OCI-LY1 (cell line): ENCODE results near the gene RELB.

Experiments
- H2AFZ ChIP-seq: fragments of 200-600 bp; sonication (generic), shearing (Covaris generic); 2 replicates; pipeline ENCODE4 v1.6.0; 2014; ENCODE audit warnings: antibody characterized with exemption, mild to moderate bottlenecking, low read length
- H3F3A ChIP-seq: fragments of 200-600 bp; sonication (generic), shearing (Covaris generic); 2 replicates; pipeline ENCODE4 v1.6.0; 2014; ENCODE audit warnings: mild to moderate bottlenecking, antibody characterized with exemption, low read length, moderate library complexity; ENCODE audit not compliant: insufficient read depth
- H3K27ac ChIP-seq: fragments of 200-600 bp; sonication (generic); 2 replicates; pipeline ENCODE4 v1.5.1; 2014; ENCODE audit warnings: low read length, mixed run types, mild to moderate bottlenecking, low read depth; ENCODE audit not compliant: poor library complexity, severe bottlenecking
- H3K27me3 ChIP-seq: fragments of 200-600 bp; sonication (generic); 2 replicates; pipeline ENCODE4 v1.6.0; 2014; ENCODE audit warnings: antibody characterized with exemption, mild to moderate bottlenecking, low read length, moderate library complexity; ENCODE audit not compliant: insufficient read depth
- H3K36me3 ChIP-seq: fragments of 200-600 bp; sonication (generic); 2 replicates; pipeline ENCODE4 v1.6.1; 2014; ENCODE audit warnings: mild to moderate bottlenecking, antibody characterized with exemption, low read length, moderate library complexity, mixed read lengths; ENCODE audit not compliant: insufficient read depth
- H3K4me1 ChIP-seq: fragments of 200-600 bp; sonication (generic); 2 replicates; pipeline ENCODE4 v1.5.1; 2014; ENCODE audit warnings: mild to moderate bottlenecking, low read length, moderate library complexity; ENCODE audit not compliant: insufficient read depth, severe bottlenecking
- H3K4me2 ChIP-seq: fragments of 200-600 bp; sonication (generic), shearing (Covaris generic); 2 replicates; pipeline ENCODE4 v1.6.1; 2014; ENCODE audit warnings: low read length
- H3K4me3 ChIP-seq: fragments of 200-600 bp; sonication (generic); 2 replicates; pipeline ENCODE4 v1.5.1; 2014; ENCODE audit warnings: low read length, low read depth, mild to moderate bottlenecking, mixed read lengths; ENCODE audit not compliant: poor library complexity, severe bottlenecking
- H3K79me2 ChIP-seq: fragments of 200-600 bp; shearing (Covaris generic); 2 replicates; pipeline ENCODE4 v1.6.1; 2016; ENCODE audit warnings: mixed run types, low read length, mixed read lengths; ENCODE audit not compliant: insufficient read depth
- H3K9ac ChIP-seq: fragments of 200-600 bp; sonication (generic), shearing (Covaris generic); 2 replicates; pipeline ENCODE4 v1.6.1; 2014; ENCODE audit warnings: mild to moderate bottlenecking, low read length, mixed read lengths
- H3K9me2 ChIP-seq: fragments of 200-600 bp; sonication (generic), shearing (Covaris generic); 2 replicates; pipeline ENCODE4 v1.6.1; 2014; ENCODE audit warnings: low read depth, mild to moderate bottlenecking, low read length, mixed read lengths
- H3K9me3 ChIP-seq: fragments of 200-600 bp; shearing (Covaris generic); 2 replicates; pipeline ENCODE4 v1.6.1; 2014; ENCODE audit warnings: low read length, mixed read lengths
- H4K20me1 ChIP-seq: fragments of 200-600 bp; sonication (generic), shearing (Covaris generic); 2 replicates; pipeline ENCODE4 v1.6.0; 2016; ENCODE audit warnings: mild to moderate bottlenecking, low read length; ENCODE audit not compliant: insufficient read depth
- EZH2 ChIP-seq: fragments of 200-600 bp; sonication (generic), shearing (Covaris generic); IDR thresholded peaks from 2 replicates; pipeline ENCODE4 v1.8.0; 2017; ENCODE audit warnings: borderline replicate concordance, mixed run types, mild to moderate bottlenecking, antibody characterized with exemption, low read length, moderate library complexity, mixed read lengths
- TF ChIP-seq, protein P1 (sequence below): fragments of 200-600 bp; sonication (generic), shearing (Covaris generic); IDR thresholded peaks from 2 replicates; pipeline ENCODE4 v1.5.1; 2017; ENCODE audit warnings: mild to moderate bottlenecking, antibody characterized with exemption, low read length, moderate library complexity, mixed read lengths

Gene RELB

DNA sequence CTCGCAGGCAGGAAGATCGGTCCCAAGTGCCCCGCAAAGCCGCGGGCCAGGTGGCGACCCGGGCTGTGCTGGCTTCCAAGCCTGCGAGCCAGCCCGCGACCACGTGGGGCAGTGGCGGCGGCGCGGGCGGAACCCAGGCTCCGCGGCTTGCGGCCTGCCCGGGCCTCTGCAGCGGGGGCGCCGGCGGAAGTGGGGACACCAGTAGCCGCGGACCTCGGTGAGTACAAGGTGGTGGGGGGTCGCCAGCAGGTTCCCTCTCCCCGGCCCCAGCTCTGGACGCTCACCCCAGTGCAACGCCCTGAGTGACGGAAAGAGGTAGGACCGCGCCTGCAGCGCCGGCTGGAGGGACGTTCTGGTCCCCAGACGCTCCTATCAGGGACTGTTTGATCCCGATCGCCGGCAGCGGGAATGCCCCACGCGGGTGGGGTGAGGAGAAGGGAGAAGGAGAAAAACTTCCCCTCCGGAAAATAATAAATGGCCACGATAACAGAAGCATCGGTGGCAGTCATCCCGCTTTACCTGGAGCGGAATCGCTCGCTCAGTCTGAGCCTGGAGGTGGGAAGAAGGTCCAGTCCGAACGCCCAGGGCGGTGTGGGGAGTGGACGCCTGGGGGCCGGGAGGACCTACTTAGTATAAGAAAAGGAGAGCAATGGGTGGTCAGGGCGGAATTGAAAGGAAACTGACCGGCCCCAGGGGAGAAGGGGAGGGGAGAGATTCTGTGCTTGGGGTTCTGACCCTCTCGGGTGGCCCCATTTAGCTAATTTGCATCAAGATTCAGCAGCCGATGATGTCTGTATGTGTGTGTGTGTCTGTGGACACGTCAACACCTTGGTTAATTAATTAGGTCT lies 78.0 kb downstream of the RELB start, which contains the start of gene GEMIN7:
GEMIN7 (plus strand) TSS at position 198 of the 848 bp plus-strand sequence. CDS start 10,855 bp downstream, outside the sequence.
- no peak within 1 kb of the TSS for H2AFZ ChIP-seq
- H3K4me3 ChIP-seq = peak within 1 kb of the TSS; percentile 90
- H4K20me1 ChIP-seq = no peaks in the 10 kb centered on the region
- H3K9ac ChIP-seq = peak within 1 kb of the TSS; percentile 93
- no peak for TF ChIP-seq EZH2
- TF ChIP-seq, protein P1, sequence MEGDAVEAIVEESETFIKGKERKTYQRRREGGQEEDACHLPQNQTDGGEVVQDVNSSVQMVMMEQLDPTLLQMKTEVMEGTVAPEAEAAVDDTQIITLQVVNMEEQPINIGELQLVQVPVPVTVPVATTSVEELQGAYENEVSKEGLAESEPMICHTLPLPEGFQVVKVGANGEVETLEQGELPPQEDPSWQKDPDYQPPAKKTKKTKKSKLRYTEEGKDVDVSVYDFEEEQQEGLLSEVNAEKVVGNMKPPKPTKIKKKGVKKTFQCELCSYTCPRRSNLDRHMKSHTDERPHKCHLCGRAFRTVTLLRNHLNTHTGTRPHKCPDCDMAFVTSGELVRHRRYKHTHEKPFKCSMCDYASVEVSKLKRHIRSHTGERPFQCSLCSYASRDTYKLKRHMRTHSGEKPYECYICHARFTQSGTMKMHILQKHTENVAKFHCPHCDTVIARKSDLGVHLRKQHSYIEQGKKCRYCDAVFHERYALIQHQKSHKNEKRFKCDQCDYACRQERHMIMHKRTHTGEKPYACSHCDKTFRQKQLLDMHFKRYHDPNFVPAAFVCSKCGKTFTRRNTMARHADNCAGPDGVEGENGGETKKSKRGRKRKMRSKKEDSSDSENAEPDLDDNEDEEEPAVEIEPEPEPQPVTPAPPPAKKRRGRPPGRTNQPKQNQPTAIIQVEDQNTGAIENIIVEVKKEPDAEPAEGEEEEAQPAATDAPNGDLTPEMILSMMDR = peak; percentile 14; the same call in 1 of the 2 replicates
- H3K4me1 ChIP-seq = peaks cover 48% of the 10 kb centered on the region
- H3K36me3 ChIP-seq = peaks cover 34% of the 10 kb centered on the region
- peak within 1 kb of the TSS; percentile 94 for H3K4me2 ChIP-seq
- no peaks in the 10 kb centered on the region for H3K9me2 ChIP-seq
- no peaks in the 10 kb centered on the region for H3K9me3 ChIP-seq
- peaks cover 13% of the 10 kb centered on the region for H3F3A ChIP-seq
- H3K27ac ChIP-seq = peak within 1 kb of the TSS; percentile 85
- H3K27me3 ChIP-seq = no peaks in the 10 kb centered on the region
- H3K79me2 ChIP-seq = peaks cover 38% of the 10 kb centered on the region

DNA sequence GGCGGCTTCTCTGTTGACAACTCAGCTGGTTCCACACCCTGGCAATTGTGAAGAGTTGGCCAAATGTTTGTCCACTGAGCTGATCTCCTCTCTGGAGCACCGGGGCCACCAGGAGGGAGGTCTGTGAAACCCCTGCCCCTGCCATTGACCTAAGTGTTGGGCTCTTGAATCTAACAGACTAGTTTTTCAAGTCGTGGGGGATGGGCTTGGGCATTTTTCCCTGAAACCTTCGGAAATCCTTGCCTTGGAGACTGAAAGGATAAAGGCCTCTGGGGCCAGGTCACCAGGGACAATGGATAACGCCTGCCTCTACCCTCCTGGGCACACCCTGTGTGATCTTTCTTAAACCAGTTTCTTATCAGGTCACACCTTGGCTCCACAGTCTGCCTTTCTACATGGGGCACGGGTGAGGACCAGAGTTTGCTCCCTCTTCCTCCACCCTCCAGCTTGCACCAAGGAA lies 78.7 kb downstream of the RELB start:
- Histone ChIP-seq H3K4me1 (peaks cover 42% of the 10 kb centered on the region), H3K9ac (peak overlapping the region; percentile 93), H3K9me3 (no peaks in the 10 kb centered on the region), H2AFZ (no peak overlapping the region), H3K36me3 (peaks cover 28% of the 10 kb centered on the region), H3K4me2 (peak overlapping the region; percentile 94), H4K20me1 (no peaks in the 10 kb centered on the region), H3F3A (peaks cover 13% of the 10 kb centered on the region), H3K27me3 (no peaks in the 10 kb centered on the region), H3K79me2 (peaks cover 38% of the 10 kb centered on the region), H3K4me3 (peak overlapping the region; percentile 90), H3K9me2 (no peaks in the 10 kb centered on the region), H3K27ac (peak overlapping the region; percentile 78)
- no peak for TF ChIP-seq EZH2
- TF ChIP-seq, protein P1 = no peak

DNA sequence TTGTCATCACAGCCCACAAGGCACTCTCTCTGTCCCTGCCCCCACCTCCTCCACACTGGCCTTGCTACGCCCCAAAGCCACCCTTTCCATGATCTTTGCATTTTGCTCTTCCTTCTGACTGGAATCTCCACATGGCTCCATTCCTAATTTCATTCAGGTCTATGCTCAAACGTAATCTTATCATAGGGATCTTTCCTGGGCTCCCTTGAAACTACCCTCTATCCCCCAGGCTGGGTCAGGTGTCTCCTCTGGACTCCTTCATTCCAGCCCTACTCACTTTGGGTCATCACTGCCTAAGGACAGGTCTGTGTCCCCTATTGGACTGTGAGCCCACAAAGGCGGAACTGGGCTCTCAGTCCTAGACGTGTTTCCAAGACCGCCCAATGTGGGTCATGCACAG lies 80.9 kb downstream of the RELB start:
- Histone ChIP-seq H3K79me2 (peaks cover 38% of the 10 kb centered on the region), H3K27ac (no peak overlapping the region), H3K4me1 (peaks cover 30% of the 10 kb centered on the region), H3K36me3 (peaks cover 43% of the 10 kb centered on the region), H3K27me3 (no peaks in the 10 kb centered on the region), H3K9ac (no peak overlapping the region), H4K20me1 (no peaks in the 10 kb centered on the region), H2AFZ (no peak overlapping the region), H3K4me2 (no peak overlapping the region), H3K9me2 (no peaks in the 10 kb centered on the region), H3K9me3 (no peaks in the 10 kb centered on the region), H3F3A (peaks cover 11% of the 10 kb centered on the region), H3K4me3 (no peak overlapping the region)
- TF ChIP-seq EZH2 = no peak
- TF ChIP-seq, protein P1 = no peak
